Stimulated activated CD4-positive, alpha-beta T cell treated with anti-CD3 and anti-CD28 coated beads, Interleukin-12 subunit alpha, Interleukin-12 subunit beta, amount 100 ng/mL, for 4 hours (primary cell): ENCODE measurements around the gene PKD1L1.

Experiments used
- DNase-seq: peaks from one replicate; pipeline ENCODE4 v3.0.0-alpha.2; 2020

Gene PKD1L1

DNA sequence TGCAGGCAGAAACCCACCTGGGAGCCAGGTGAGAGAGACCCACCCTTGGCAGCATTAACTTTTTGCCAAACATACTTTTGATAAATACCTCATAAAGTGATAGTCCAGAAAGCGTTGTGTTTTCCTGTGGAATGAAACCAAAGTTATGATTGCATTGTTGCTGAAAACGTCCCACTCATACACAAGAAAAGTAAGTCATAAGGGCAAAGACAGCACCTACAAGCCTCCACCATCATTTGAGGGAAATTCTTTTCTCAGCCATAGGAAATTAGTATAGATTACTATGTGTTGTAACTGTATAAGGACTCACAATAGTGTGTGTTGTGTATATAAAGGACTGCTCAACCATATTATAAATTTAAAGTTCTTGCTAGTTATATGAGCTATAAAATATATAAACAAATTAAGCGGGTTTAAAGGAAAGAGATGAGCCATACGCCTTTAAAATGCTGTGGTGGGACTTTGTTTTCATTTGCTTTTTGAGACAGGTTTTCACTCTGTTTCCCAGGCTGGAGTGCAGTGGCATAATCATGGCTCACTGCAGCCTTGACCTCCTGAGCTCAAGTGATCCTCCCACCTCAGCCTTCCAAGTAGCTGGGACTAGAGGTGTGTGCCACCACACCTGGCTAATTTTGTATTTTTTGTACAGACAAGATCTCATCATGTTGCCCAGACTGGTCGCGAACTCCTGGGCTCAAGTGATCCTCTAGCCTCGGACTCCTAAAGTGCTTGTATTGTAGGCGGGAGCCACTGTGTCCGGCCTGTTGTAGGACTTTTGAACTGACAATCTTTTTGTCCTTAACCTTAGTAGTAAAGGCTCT, 160.8 kb downstream of the PKD1L1 start:
- DNase-seq = no peak

DNA sequence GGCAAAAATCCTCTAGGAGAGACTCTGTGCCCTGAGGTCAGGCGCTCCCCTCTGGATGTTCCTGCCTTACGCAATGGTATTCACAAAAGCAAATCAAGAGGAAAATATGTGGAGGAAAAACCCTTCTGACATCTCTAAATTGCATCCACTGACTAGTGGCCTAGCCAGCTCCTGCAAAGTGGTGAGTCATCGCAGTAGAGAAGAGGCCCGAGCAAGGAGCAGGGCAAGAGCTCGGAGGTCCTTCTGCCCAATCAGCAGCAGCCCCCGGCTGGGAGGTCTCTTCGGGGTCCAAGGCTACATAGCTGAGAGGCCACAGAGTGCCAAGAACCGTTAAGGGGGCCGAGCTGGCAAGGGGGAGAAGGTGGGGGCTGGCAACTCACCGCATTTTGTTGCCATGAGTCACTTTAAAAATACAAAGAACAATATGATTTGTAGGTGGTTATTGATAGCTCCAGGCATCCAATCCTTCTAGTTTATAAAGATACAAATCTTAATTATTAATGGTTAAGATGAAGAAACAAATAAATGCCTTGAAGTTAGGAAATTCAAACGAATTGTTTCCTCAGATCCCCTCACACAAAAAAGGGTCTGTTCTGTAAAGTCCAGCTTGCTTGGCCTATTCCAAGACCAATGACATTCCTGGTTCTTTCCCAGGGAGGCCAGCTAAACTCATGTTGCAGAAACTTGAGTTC, 161.6 kb downstream of the PKD1L1 start:
- DNase-seq = no peak

DNA sequence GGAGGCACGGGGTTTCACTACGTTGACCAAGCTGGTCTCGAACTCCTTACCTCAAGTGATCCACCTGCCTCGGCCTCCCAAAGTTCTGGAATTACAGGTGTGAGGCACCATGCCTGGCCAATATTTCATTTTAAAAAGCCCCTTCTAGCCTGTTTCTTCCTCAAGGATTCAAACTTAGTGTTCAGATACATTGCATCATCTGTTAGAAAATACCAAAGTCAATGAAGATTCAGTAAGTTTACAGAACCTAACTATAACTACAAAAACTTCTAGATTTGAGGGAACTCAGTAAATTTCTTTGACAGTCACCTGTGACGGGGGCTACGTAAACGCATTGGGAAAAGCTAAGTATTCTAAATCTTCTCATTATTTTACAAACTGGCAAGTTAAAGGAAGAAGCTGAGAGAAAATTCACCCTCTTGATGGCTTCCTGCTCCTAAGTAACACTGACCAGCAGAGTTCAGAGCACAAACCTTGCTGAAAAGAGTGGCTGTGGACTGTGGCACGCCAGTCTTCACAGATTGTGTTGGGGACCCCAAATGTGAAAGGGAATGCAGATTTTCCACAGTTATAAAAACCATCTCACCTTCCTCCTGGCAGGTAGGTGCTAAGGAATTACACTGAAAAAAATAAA, 162.2 kb downstream of the PKD1L1 start:
- no peak for DNase-seq

DNA sequence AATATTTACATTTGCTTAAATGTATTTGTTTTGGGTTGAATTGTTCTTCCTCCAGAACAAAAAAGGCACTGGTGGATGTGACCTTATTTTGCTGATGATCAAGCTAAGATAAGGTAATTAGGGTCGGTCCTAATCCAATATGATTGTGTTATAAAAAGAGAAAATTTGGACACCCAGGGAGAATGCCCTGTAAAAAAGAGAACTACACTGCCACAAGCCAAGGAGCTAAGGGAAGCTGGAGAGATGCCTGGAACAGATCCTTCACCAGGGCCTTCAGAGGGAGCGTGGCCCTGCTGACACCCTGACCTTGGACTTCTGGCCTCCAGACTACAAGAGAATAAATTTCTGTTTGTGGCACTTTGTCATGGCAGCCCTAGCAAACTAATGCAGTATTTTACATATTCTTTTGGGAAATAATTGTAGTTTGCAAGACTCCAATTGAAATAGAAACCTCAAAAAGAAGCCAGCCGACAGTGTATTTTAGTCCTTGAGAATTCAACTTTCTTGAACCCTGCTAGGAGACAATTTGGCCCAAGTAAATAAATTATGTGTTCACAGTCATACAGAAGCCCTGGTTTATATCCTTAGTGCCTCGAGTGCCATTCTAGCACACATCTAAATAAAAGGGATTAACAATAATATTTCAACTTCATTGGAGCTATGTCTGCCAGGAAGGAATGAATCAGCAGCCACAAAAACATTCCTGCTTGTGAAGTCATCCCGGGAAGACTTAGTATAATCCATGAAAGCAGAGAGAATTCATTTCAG, 164.6 kb downstream of the PKD1L1 start:
- DNase-seq = no peak

DNA sequence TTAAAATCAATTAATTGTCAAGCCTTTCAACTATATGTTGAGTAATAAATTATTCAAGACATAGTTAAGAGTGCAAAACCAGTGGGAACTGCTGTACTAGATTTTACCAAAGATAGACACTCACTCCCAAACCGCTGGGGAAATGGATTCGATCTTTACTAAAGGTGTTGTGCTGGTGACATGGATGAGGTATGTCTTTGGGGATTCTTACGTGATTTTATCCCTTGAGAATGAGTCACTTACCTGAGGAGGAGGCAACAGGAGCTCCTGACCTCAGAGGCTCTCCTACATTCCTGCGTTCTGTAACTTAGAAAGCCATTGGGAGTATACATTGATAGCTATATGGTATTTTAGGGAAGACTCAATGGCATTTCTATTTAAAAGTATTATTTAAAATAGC, 165.5 kb downstream of the PKD1L1 start:
- DNase-seq = no peak

DNA sequence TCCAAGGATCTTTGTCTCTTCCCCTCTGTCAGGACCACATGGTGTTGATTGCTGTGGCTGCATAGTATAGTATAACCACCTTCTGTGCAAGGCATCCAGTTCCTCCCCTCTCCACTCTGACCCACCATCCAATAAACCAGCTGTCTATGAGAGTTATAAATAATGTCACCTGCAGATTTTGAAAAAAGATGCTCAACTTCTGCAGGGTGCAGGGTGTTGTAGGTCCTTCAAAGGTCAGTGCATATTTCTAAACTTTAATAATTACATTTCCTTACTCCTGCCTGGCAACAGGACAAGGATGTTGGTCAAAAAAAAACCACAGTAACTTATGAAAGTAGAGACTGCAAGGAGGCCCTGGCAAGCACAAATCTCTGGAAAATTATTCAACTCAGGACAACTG, 166.2 kb downstream of the PKD1L1 start:
- DNase-seq = no peak

DNA sequence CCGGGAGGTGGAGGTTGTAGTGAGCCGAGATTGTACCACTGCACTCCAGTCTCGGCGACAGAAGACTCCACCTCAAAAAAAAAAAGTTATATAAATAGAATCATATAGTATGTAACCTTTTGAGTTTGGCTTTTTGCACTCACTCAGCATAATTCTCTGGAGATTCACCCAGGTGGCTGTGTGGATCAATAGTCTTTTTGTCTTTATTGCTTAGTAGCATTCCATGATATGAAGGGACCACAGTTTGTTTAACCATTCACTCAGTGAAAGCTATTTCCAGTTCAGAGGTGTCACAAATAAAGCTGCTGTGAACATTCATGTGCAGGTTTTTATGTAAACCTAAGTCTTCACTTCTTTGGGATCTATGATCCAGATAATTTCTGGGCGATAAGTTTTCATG, 167.7 kb downstream of the PKD1L1 start:
- DNase-seq = no peak

DNA sequence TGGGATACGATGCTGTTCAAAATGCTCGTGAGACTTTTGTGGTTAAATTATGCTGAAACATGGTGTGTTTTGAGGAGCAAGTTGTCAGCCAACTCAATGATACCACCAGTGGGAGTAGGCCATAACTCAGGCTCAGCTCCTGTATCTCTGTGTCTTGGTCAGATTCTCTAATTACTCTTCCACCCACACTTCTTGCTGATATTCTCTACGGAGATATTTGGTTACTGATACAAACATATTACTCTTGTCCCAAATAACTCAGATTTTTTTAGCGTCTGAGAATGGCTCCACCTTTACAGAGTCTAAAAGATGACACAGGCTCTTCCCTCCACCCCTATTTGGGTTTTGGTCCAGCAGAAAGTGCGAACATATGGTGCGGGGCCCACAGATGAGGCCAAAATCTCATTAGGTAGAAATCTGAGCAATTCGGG, 168.9 kb downstream of the PKD1L1 start:
- no peak for DNase-seq

DNA sequence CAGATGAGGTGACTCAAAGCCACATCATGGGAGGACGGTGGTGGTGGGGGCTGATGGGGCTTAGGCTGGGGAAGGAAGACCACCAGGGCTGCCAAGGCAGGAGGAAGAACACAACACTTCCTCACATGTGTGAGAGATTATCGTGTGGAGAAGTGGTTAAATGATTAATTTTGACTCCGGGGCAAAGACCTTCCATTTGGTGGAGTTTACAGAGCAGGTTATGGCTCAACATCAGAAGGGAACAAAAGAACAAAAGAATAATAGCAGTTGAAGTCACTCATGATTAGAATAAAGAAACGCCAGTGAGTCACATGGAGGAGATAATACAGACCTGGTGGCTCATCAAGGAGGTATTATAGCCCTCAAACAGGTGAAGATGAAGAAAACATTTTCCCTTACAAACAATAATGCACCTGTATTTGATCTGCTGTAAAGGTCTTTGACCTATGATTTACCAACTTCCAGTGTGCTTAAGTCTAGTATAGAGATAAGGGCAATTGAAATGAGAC, 170.1 kb downstream of the PKD1L1 start:
- DNase-seq = no peak

DNA sequence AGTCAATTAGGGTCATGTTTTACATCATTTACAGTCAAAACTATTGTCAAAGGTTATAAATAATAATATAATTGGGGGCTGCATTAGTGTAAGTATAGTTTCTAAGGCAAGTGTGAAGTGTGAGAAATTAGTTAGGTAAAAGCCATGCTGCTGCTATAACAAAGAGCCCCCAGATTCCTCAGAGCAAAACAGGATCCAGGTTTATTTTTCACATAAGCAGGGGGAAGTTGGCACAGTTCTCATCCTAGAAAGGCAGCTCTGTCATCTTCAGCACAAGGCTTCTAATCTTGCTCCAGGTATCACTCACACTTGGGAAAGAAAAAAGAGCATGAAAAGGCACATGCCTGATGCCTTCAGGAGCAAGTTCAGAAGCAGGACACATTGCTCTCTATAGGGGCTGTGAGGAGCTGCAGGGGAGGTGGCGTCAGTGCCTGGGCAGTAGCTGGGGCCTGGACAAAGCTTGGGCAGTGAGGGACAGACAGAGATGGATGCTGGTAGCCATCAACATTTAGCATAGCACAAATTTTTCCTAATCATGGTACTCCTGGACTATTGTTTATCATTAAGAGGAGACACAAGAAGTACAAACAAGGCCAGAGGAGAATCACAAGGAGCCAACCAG, 170.6 kb downstream of the PKD1L1 start:
- DNase-seq = no peak

DNA sequence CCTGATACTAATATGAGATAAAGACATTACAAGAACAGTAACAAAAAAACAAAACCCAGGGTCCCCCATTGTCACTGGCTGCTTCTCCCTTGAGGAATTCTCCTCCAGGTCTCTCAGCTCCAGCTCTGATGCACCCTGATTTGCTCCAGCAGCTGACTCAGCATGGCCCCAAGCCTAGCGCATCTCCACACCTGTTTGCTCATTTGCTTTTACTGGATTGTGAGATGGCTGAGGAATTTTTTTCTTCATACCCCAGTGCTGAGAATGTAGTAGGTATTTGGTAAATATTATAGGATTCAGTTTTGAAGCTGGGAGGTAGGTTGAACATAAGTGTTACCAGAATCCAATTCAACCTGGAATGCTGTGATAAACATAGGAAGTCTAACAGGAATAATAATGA, 171.9 kb downstream of the PKD1L1 start:
- DNase-seq = no peak

DNA sequence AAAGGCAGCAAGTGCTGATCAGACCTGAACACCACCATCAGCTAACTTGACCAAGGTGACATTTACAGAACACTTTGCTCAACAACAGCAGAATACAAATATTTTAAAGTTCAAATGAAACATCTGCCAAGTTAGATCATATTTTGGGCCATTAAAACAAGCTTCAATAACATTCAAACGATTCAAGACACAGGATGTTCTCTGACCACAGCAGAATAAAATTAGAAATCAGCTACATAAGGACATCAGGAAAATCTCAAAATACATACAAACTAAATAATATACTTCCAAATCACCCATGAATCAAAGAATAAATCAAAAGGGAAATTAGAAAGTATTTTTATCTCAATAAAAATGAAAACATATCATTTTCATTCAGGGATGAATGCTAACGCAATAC, 173.0 kb downstream of the PKD1L1 start:
- no peak for DNase-seq

DNA sequence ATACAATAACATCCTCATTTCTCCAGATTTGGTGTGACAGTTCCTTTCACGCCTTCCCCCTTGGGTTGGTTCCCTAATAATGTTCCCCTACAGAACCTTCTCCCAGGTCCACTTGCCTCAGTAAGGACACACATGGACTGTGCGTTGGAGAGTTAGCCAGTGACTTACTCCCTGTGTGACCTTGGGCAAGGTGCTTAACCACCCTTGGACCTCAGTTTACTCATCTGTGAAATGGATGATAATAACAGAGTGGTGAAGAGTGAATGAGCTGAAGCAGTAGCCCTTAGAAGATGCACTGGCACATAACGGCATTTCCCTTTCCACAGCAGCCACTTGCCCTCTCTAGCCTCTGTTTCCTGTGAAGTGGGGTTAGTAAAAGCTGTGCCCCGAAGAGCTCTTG, 175.8 kb downstream of the PKD1L1 start:
- DNase-seq = no peak

DNA sequence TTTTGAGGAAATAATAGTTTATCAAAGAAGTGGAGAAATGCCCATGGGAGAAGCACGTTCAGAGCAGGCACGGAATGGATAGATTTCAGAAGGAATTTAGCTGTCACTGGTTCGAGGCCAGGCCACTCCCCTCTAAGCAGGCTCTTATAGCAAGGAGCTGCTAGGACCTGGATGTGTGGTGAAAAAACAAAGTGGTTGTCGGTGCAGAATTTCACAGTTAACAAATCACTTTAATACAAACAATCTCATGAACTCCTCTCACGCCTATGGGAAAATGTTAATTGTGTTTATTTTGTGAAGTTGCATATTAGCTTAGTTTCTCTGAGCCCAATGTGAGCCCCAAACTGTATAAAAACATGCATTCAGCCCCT, 176.3 kb downstream of the PKD1L1 start:
- DNase-seq = no peak

DNA sequence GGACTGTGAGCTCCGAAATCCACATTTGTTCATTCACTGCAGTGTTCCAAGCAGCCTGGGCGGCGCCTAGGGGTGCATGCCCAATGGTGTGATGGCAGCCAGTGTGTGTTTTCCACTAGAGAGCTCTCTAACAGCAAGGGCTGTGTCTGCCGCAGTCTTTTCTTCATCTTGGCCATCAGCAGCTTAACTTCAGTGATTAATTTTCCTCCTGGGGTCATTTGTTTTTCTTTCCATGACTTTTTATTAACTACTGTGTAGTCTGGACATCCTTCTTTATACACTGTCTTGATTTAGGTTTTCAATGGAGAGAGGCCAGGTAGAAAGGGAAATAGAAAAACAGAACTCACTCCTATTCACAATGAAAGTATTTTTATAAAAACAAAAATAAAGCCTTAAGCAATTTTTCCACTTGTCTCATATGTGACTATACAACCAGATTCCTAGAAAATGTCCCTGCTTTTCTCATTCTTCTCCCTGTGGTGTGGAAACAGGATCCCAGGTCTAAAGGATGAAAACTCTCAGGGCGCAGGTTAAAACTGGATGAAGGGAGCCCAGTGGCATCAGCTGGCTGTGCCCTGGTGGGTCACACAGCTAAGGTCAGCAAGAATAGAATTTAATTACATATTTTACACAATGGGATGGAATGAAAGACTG, 176.8 kb downstream of the PKD1L1 start:
- no peak for DNase-seq

DNA sequence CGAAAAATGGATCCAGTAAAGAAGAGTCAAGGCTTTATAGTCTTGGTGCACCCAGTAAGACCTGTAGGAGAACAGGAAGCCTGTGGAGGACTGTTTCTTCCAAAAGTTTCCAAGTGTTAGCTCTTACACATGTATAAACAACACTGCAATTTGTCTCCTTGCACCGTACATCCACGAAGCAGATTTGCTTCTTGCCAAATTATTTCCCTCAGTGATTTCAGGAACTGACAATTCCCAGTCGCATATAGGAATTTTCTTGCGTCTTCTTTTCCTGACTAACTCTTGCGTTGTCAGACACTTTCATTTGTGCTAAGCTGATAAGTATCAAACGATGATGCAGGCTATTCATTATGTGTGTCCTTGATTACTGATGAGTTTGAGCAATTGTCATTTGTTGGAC, 182.1 kb downstream of the PKD1L1 start:
- DNase-seq = no peak

DNA sequence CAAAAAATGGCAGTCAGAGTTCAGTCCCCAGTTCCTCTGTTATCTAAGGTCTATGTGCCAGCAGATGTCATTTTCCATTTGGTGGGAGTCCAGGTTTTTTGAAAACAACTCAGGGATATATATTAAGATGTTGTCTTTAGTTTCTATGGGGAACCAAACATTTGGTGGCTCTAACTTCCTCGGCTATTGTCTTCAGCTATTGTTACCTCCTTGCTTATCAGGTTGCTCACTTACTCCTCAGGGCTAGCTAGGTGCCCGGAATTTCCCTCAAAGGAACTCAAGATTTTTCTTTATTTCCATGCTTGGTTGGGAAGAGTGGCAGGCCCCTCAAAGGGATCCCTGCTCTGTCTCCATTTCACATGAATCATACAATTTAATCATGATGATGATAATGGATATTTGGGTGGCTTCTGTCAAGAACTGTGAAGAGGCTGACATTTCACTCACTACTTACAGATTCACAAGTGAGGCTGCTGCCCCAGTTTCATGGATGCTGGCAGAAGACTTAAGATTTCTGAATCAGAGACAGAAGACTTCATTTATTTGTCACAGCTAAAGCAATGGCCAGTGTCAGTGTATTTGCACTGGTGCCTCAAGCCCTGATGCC, 182.8 kb downstream of the PKD1L1 start:
- no peak for DNase-seq

DNA sequence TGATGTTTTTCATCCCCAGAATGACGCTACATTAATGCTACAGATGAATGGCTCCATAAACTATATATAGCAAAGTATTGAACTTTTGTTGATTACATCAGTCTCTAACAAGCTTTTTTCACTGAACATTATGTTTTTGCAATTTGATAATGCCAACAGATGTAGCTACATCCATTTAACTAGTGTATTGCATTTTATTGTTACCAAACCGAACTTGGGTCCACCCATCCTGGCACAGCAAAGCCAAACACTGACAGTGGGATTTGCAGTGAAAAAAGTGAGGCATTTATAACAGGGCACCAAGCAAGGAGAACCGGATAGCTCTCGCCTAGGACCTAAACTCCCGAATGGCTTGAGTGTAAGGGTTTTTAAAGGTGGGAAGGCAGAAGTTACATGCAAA, 183.5 kb downstream of the PKD1L1 start:
- no peak for DNase-seq

DNA sequence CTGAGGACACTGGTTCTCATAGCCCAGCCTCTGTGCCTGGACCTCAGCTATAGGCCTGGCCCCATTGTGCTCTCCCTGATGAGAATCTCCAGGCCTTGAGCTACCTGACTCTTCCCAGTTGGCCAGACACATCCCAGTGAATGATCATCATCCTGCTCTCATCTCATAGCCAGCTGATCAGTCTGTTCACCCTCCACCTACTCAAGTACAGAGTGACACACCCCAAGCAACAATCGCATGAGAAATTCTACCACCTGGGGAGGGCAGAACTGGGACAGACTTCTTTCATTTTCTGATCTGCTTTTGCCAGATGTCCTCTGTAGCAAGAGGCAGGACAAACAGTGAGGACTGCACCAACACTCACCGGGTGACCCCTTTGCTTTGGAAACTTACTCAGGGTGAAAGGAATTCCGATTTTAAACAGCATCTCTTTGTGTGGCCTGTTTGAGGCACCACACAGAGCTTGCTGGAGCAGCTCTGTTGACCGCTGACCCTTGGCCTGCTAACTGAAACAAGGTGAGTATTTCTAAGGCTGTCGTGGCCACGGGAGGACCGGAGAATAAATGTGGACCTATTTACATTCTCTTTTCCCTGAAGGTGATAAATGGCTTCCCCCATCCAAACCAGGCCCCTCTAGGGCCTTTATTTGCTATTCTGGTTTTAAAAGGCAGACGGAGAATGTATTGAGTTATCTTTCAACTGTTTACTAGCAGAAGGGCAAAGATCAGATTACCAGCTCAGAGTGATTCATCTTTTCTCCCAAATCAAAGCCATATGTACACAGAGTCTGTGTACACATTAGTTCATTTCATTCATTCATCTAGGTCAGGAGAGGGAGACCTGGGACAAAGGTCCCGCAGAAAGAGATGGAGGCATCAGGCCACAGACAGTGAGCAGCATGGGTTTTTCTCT, 184.9 kb downstream of the PKD1L1 start:
- no peak for DNase-seq

DNA sequence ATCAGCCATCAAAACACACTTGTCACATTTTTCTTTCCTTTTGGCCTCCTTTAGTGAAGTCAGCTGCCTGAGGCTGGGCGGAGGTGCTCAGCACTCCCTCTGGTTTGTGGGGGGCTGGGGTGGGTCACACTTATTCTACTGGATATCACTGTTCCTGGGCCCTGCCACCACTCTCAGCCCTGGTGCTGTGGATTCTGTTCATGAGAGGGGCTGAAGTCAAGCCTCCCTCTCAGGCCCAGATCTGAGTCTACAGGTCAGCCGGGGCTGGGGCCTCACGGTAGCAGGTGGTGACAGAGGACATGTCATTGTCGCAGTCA, 185.6 kb downstream of the PKD1L1 start:
- DNase-seq = no peak

DNA sequence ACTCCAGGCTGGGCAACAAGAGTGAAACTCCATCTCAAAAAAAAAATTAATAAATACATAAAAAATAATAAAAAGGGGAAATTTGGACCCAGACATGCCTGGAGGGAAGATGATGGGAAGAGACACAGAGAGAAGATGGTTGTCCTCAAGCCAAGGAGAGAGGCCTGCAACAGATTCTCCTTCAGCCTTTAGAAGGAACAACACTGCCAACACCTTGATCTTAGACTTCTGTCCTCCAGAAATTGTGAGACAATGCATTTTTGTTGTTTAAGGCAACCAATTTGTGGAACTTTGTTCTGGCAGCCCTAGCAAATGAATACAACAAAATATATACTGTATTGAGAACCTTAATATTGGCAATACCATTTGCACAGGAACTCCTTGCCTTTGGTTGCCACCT, 186.1 kb downstream of the PKD1L1 start:
- no peak for DNase-seq
